Stimulated activated CD4-positive, alpha-beta T cell treated with anti-CD3 and anti-CD28 coated beads, TNF-alpha, amount 100 ng/mL, for 4 hours (primary cell): ENCODE results near the gene POTEB2.
"Not testable (repeated sequence)": the region's sequence is repeated elsewhere in the genome, so short reads cannot be mapped to it uniquely, and the experiment has no call there.

ENCODE experiments used
- DNase-seq, 3 experiments: peaks; one replicate each; pipeline ENCODE4 v3.0.0-alpha.2; 2020; ENCODE audit warnings: low read depth in 3 of 3

Gene POTEB2

GRCh38 chr15:20866214-20866613 lies at the start of gene POTEB2:
Gene POTEB2, minus strand, starts transcription at chr15:20866314. Its CDS starts 33 bp downstream, at chr15:20866281.
- DNase-seq, result not testable (repeated sequence)

- DNase-seq, result not testable (repeated sequence)
Measured at GRCh38 chr15:20879916-20880315, 13.8 kb upstream of the POTEB2 start.

DNA sequence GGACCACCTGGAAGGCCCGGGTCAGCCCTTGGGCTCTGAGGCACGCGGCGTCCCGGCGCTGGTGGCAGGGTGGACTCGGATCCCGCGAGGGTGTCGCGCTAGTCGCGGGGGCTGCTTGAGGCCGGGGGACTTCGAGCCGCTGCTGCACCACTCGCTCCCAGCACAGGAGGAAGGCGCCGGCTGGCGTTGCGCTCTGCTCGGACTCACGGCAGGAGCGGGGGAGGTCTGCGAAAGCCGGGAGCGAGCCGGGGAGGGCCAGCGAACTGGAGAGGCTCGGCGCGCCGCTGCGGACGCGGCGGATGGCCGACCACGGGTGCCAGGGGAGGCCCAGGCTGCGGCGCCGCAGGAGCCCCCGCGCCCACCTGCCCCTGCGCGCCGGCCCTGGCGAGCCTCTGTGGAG lies 12.3 kb upstream of the POTEB2 start:
- not testable (repeated sequence) for DNase-seq

- not testable (repeated sequence) for DNase-seq
Measured at GRCh38 chr15:20877819-20878218, 11.7 kb upstream of the POTEB2 start.
